ENCODE results near the gene ASAP3.

GRCh38 chr1:23433122-23433521 lies 50.9 kb downstream of the ASAP3 start:
- TF ChIP-seq ZNF175 (tag by site-specific recombination; IDR thresholded peaks at IDR 0.05), result no peak
- no peak for TF ChIP-seq CTCF (tag by site-specific recombination; IDR thresholded peaks at IDR 0.05)
